ENCODE measurements around the gene MCCC2. TPM values are rescaled to one million over a fixed set of nuclear protein-coding genes. Genes with fewer than 3 reads are reported as not detected.
"Not testable (repeated sequence)": the region's sequence is repeated elsewhere in the genome, so short reads cannot be mapped to it uniquely, and the experiment has no call there.

Gene MCCC2
- total RNA-seq, 1 experiment from 2014 or later, result 51.1 TPM

DNA sequence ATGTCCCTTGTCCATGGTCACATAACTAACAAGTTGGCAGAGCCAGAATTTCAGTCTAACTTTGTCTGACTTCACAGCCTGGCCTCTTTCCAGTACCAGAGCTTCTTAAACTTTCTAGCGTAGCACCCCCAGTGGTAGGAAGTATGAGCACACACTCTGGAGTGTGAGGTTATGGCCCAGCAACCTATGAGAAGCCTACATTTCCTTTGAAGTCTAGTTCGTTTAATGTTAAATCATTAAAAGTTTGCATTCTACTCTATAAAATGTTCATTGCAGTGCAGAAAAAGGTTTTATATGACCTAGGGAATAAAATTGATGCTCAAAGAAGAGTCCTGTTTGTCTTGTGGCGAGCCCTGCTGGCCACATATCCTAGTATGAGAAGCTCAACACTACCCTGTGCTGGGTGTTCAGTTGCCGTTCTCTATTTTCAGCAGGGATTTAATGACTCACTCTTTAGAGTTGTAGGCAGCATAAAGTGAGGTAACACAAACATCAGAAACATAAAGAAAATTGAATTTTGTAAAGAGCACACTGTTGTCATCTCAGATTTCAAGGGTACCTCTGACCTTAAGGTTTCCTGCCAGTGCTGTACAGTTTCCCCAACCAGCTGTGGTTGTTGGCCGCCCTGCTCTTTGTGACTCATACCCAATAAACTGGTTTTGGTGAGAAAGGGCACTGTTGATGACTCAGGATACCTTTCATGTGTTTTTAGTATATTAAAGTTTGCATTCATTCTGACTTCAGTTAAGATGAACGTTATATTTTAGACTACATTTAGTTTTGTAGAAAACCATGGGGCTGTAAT lies 14.3 kb downstream of the MCCC2 start:
- Mint-ChIP-seq H3K36me3 (ENCODE audit: insufficient read depth, unreplicated experiment) (peaks cover 74% of the 10 kb centered on the region), H3K4me1 (ENCODE audit: insufficient read depth, unreplicated experiment) (peaks cover 23% of the 10 kb centered on the region), H3K4me3 (ENCODE audit: unreplicated experiment) (no peak overlapping the region), H3K9me3 (ENCODE audit: unreplicated experiment) (no peaks in the 10 kb centered on the region), H3K27me3 (ENCODE audit: insufficient read depth, unreplicated experiment) (no peaks in the 10 kb centered on the region), H3K27ac (ENCODE audit: low read depth, unreplicated experiment) (peak overlapping the region; percentile 69)
- ChIA-PET CTCF (interaction anchor here (0.6 to 1.5 kb wide), 9 partner anchors 11 to 149 kb away, joined by 3 to 7 read pairs (median 3); partner anchors contain the start of gene MCCC2), POLR2A (interaction anchor here (0.8 to 2.6 kb wide), 5 partner anchors 10 to 707 kb away, joined by 3 to 28 read pairs (median 3); partner anchors contain the start of gene MCCC2)
- intact Hi-C loops (cut with micrococcal nuclease), result loop anchor here (5.0 kb wide), 1 partner anchor 156 kb away; no protein-coding TSS in a partner anchor
- TF ChIP-seq, protein P1, sequence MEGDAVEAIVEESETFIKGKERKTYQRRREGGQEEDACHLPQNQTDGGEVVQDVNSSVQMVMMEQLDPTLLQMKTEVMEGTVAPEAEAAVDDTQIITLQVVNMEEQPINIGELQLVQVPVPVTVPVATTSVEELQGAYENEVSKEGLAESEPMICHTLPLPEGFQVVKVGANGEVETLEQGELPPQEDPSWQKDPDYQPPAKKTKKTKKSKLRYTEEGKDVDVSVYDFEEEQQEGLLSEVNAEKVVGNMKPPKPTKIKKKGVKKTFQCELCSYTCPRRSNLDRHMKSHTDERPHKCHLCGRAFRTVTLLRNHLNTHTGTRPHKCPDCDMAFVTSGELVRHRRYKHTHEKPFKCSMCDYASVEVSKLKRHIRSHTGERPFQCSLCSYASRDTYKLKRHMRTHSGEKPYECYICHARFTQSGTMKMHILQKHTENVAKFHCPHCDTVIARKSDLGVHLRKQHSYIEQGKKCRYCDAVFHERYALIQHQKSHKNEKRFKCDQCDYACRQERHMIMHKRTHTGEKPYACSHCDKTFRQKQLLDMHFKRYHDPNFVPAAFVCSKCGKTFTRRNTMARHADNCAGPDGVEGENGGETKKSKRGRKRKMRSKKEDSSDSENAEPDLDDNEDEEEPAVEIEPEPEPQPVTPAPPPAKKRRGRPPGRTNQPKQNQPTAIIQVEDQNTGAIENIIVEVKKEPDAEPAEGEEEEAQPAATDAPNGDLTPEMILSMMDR (IDR thresholded peaks at IDR 0.05; ENCODE audit: unreplicated experiment), result peak; percentile 48
- no TSS peak for BruUV-seq (replicated peaks)
- peak; percentile 98 for DNase-seq (ENCODE audit: unreplicated experiment)

DNA sequence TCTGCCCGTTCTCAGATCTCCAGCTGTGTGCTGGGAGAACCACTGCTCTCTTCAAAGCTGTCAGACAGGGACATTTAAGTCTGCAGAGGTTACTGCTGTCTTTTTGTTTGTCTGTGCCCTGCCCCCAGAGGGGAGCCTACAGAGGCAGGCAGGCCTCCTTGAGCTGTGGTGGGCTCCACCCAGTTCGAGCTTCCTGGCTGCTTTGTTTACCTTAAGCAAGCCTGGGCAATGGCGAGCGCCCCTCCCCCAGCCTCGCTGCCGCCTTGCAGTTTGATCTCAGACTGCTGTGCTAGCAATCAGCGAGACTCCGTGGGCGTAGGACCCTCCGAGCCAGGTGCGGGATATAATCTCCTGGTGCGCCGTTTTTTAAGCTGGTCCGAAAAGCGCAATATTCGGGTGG lies 22.8 kb downstream of the MCCC2 start:
- ChIA-PET POLR2A (interaction anchor here (1.2 kb wide), 1 partner anchor 23 kb away, joined by 4 read pairs; the partner anchor contains the start of gene MCCC2), CTCF (interaction anchor here (0.5 kb wide), 1 partner anchor 20 kb away, joined by 3 read pairs; no protein-coding TSS in a partner anchor)
- BruUV-seq (replicated peaks); intact Hi-C loops (cut with micrococcal nuclease); H3K9me3 Mint-ChIP-seq (ENCODE audit: unreplicated experiment); H3K4me1 Mint-ChIP-seq (ENCODE audit: insufficient read depth, unreplicated experiment); DNase-seq (ENCODE audit: unreplicated experiment); H3K27me3 Mint-ChIP-seq (ENCODE audit: insufficient read depth, unreplicated experiment); H3K4me3 Mint-ChIP-seq (ENCODE audit: unreplicated experiment); H3K27ac Mint-ChIP-seq (ENCODE audit: low read depth, unreplicated experiment): not testable (repeated sequence)
- peaks cover 60% of the 10 kb centered on the region for H3K36me3 Mint-ChIP-seq (ENCODE audit: insufficient read depth, unreplicated experiment)

DNA sequence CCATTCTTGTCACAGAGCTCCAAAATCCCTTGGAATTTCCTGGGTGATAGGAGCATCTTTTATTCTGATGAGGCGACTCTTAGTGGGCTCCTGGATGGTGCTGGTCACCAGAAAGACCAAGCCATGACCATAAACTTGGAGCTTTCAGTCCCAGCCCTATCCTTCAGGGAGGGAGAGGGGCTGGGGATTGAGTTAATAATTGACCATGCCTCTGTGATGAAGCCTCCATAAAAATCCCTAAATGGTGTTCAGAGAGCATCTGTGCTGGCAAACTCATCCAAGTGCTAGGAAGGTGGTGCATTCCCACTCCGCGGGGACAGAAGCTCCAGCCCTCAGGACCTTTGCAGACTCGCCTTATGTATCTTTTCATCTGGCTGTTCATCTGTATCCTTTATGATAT lies 28.7 kb downstream of the MCCC2 start:
- Mint-ChIP-seq H3K4me1 (ENCODE audit: insufficient read depth, unreplicated experiment) (no peaks in the 10 kb centered on the region), H3K9me3 (ENCODE audit: unreplicated experiment) (peaks cover 6% of the 10 kb centered on the region), H3K27ac (ENCODE audit: low read depth, unreplicated experiment) (no peak overlapping the region), H3K4me3 (ENCODE audit: unreplicated experiment) (no peak overlapping the region), H3K27me3 (ENCODE audit: insufficient read depth, unreplicated experiment) (no peaks in the 10 kb centered on the region), H3K36me3 (ENCODE audit: insufficient read depth, unreplicated experiment) (peaks cover 79% of the 10 kb centered on the region)
- TF ChIP-seq, protein P1 (IDR thresholded peaks at IDR 0.05; ENCODE audit: unreplicated experiment), result no peak
- ChIA-PET POLR2A (no interaction called here), CTCF (no interaction called here)
- BruUV-seq (replicated peaks), result no TSS peak
- DNase-seq (ENCODE audit: unreplicated experiment), result no peak
- intact Hi-C loops (cut with micrococcal nuclease), result no loop called here

DNA sequence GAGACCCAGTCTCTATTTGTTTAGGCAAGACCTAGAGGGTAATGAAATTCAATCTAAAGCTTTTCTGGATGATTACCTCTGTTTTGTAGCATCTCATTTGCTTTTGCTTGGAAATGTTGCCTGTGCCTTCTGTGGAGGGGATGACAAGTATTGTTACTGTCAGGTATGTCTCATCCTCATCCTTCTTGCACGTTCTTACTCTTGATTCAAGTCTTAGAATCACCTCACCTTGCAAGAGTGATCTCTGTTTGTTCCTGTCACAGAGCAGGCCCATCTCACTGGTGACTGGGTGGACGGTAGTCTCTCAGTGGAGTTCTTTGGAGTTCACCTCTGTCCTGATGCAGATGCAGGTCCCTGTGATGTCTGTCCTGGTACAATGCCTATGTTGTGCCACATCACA lies 33.5 kb downstream of the MCCC2 start:
- CTCF ChIA-PET, result no interaction called here
- no TSS peak for BruUV-seq (replicated peaks)
- POLR2A ChIA-PET, result no interaction called here

More for the DNA sequence above, 33.5 kb downstream of the MCCC2 start:
- no peak for DNase-seq (ENCODE audit: unreplicated experiment)
- Mint-ChIP-seq H3K4me3 (ENCODE audit: unreplicated experiment) (no peak overlapping the region), H3K27ac (ENCODE audit: low read depth, unreplicated experiment) (no peak overlapping the region), H3K9me3 (ENCODE audit: unreplicated experiment) (peaks cover 6% of the 10 kb centered on the region), H3K27me3 (ENCODE audit: insufficient read depth, unreplicated experiment) (no peaks in the 10 kb centered on the region), H3K4me1 (ENCODE audit: insufficient read depth, unreplicated experiment) (no peaks in the 10 kb centered on the region), H3K36me3 (ENCODE audit: insufficient read depth, unreplicated experiment) (peaks cover 63% of the 10 kb centered on the region)
- TF ChIP-seq, protein P1 (IDR thresholded peaks at IDR 0.05; ENCODE audit: unreplicated experiment), result no peak
- intact Hi-C loops (cut with micrococcal nuclease), result no loop called here

All from MCF 10A (cell line).